ENCODE measurements around the gene RNF13.

GRCh38 chr3:149831321-149831720, 18.3 kb downstream of the RNF13 start:
- TF ChIP-seq CTCF (IDR thresholded peaks at IDR 0.05) = no peak
- TF ChIP-seq POLR2A (IDR thresholded peaks at IDR 0.05) = no peak
- TF ChIP-seq POLR2AphosphoS5 (IDR thresholded peaks at IDR 0.05; ENCODE audit: insufficient read depth in 1 of 2, low read depth in 1 of 2) = no peak

Measured in vagina (tissue), 2 donors.